GM10248 (cell line): ENCODE measurements around the gene ATP9A.

ENCODE experiments used
- CTCF ChIA-PET: fragments of 300-600 bp; sonication (Branson Sonifier 250); formaldehyde crosslinking; extraction: SDS; loops from one replicate; lab custom pipeline; 2021; ENCODE audit warnings: antibody characterized with exemption; lab: Yijun Ruan, JAX
- POLR2A ChIA-PET: fragments of 350-650 bp; sonication (Branson Sonifier 250); formaldehyde crosslinking; extraction: SDS; loops from one replicate; lab custom pipeline; 2020; ENCODE audit warnings: antibody characterized with exemption; lab: Yijun Ruan, JAX
- DNase-seq: peaks from one replicate; pipeline ENCODE4 v3.0.0; 2012; ENCODE audit errors: extremely low spot score
- CTCF ChIP-seq: IDR thresholded peaks from 2 replicates; pipeline ENCODE4 v1.5.1; 2012; ENCODE audit warnings: mild to moderate bottlenecking, low read depth; ENCODE audit errors: extremely low read depth, missing control alignments, control extremely low read depth

The ATP9A gene

GRCh38 chr20:51801122-51801822 is 33.1 kb upstream of the ATP9A start:
- POLR2A ChIA-PET = no interaction called here
- TF ChIP-seq CTCF = no peak
- CTCF ChIA-PET = interaction anchor here (1.1 kb wide), 1 partner anchor 13 kb away, joined by 3 read pairs; no protein-coding TSS in a partner anchor

GRCh38 chr20:51800872-51801121 is 32.6 kb upstream of the ATP9A start:
- no peak for DNase-seq
- CTCF ChIA-PET = interaction anchor here (1.0 to 2.2 kb wide), 6 partner anchors 7 to 166 kb away, joined by 3 to 12 read pairs (median 4); no protein-coding TSS in a partner anchor
- POLR2A ChIA-PET = no interaction called here
- TF ChIP-seq CTCF = no peak

More at GRCh38 chr20:51801122-51801822, 33.1 kb upstream of the ATP9A start:
- no peak for DNase-seq

GRCh38 chr20:51800060-51800871 is 32.1 kb upstream of the ATP9A start:
- CTCF ChIA-PET = interaction anchor here (0.7 to 2.2 kb wide), 10 partner anchors 8 to 328 kb away, joined by 3 to 12 read pairs (median 4); no protein-coding TSS in a partner anchor
- POLR2A ChIA-PET = no interaction called here
- peak; percentile 70 for TF ChIP-seq CTCF
- peak; percentile 78 for DNase-seq

GRCh38 chr20:51799401-51799860 is 31.2 kb upstream of the ATP9A start:
- no peak for DNase-seq
- no peak for TF ChIP-seq CTCF
- ChIA-PET CTCF (interaction anchor here (0.5 to 2.2 kb wide), 9 partner anchors 9 to 329 kb away, joined by 3 to 12 read pairs (median 4); no protein-coding TSS in a partner anchor), POLR2A (no interaction called here)

- TF ChIP-seq CTCF = no peak
- CTCF ChIA-PET = interaction anchor here (1.4 to 1.5 kb wide), 2 partner anchors 15 to 284 kb away, joined by 4 to 5 read pairs; no protein-coding TSS in a partner anchor
- POLR2A ChIA-PET = no interaction called here
- no peak for DNase-seq
Measured at GRCh38 chr20:51797357-51798025, 29.3 kb upstream of the ATP9A start.

- ChIA-PET CTCF (interaction anchor here (1.4 to 1.5 kb wide), 2 partner anchors 16 to 285 kb away, joined by 4 to 5 read pairs; no protein-coding TSS in a partner anchor), POLR2A (no interaction called here)
- no peak for DNase-seq
- no peak for TF ChIP-seq CTCF
Measured at GRCh38 chr20:51796340-51796739, 28.1 kb upstream of the ATP9A start.
